Neural cell (in vitro differentiated cells): ENCODE measurements around the gene GASK1A. TPM values are rescaled to one million over a fixed set of nuclear protein-coding genes. Genes with fewer than 3 reads are reported as not detected.
"Not testable (repeated sequence)": the region's sequence is repeated elsewhere in the genome, so short reads cannot be mapped to it uniquely, and the experiment has no call there.

ENCODE experiments used
- H2AFZ ChIP-seq: fragments of 200-600, 300-800 bp; sonication (generic), shearing (Covaris generic); 2 replicates; pipeline ENCODE4 v1.6.0; 2014; ENCODE audit warnings: low read depth, mild to moderate bottlenecking, antibody characterized with exemption, low read length, moderate library complexity
- H3F3A ChIP-seq: fragments of 200-600 bp; shearing (Covaris generic); 2 replicates; pipeline ENCODE4 v1.6.1; 2016; ENCODE audit warnings: mild to moderate bottlenecking, moderate library complexity, mixed read lengths, antibody characterized with exemption, low read length; ENCODE audit not compliant: insufficient read depth, poor library complexity, severe bottlenecking
- H3K27ac ChIP-seq: fragments of 200-600, 300-800 bp; sonication (generic), shearing (Covaris generic); 2 replicates; pipeline ENCODE4 v1.5.1; 2014; ENCODE audit warnings: mild to moderate bottlenecking, low read length, moderate library complexity
- H3K27me3 ChIP-seq: fragments of 300-800, 200-600 bp; sonication (generic), shearing (Covaris generic); 2 replicates; pipeline ENCODE4 v1.6.0; 2014; ENCODE audit warnings: mild to moderate bottlenecking, low read depth, low read length, moderate library complexity; ENCODE audit not compliant: insufficient read depth
- H3K36me3 ChIP-seq: fragments of 300-800, 200-600 bp; sonication (generic), shearing (Covaris generic); 2 replicates; pipeline ENCODE4 v1.5.1; 2014; ENCODE audit warnings: mild to moderate bottlenecking, antibody characterized with exemption, low read length, moderate library complexity; ENCODE audit not compliant: insufficient read depth
- H3K4me2 ChIP-seq: fragments of 300-800, 200-600 bp; sonication (generic), shearing (Covaris generic); 2 replicates; pipeline ENCODE4 v1.6.0; 2014; ENCODE audit warnings: mild to moderate bottlenecking, low read length
- H3K4me3 ChIP-seq: fragments of 300-800, 200-600 bp; sonication (generic), shearing (Covaris generic); 2 replicates; pipeline ENCODE4 v1.5.1; 2014; ENCODE audit warnings: mild to moderate bottlenecking, low read length, moderate library complexity
- H3K79me2 ChIP-seq: fragments of 200-600 bp; shearing (Covaris generic); replicated peaks from 2 replicates; pipeline ENCODE4 v1.6.0; 2014; ENCODE audit warnings: mild to moderate bottlenecking, low read length, moderate library complexity; ENCODE audit not compliant: insufficient read depth
- H3K9ac ChIP-seq: fragments of 300-800, 200-600 bp; sonication (generic), shearing (Covaris generic); 2 replicates; pipeline ENCODE4 v1.6.1; 2016; ENCODE audit warnings: mild to moderate bottlenecking, low read length, mixed read lengths
- H3K9me2 ChIP-seq: fragments of 200-600 bp; shearing (Covaris generic); 2 replicates; pipeline ENCODE4 v1.6.1; 2016; ENCODE audit warnings: mild to moderate bottlenecking, low read length, mixed read lengths; ENCODE audit not compliant: insufficient read depth
- H3K9me3 ChIP-seq: fragments of 200-600, 300-800 bp; sonication (generic), shearing (Covaris generic); 2 replicates; pipeline ENCODE4 v1.6.1; 2016; ENCODE audit warnings: mild to moderate bottlenecking, mixed run types, low read length, moderate library complexity, mixed read lengths
- H4K20me1 ChIP-seq: fragments of 200-600 bp; shearing (Covaris generic); 2 replicates; pipeline ENCODE4 v1.6.1; 2016; ENCODE audit warnings: mild to moderate bottlenecking, mixed run types; ENCODE audit not compliant: insufficient read depth
- CTCF ChIP-seq: fragments of 450-650 bp; IDR thresholded peaks from 2 replicates; pipeline ENCODE4 v1.5.1; 2014; ENCODE audit warnings: antibody characterized with exemption, mild to moderate bottlenecking, moderate library complexity; ENCODE audit not compliant: poor library complexity, severe bottlenecking
- EP300 ChIP-seq: fragments of 450-650 bp; conservative IDR thresholded peaks from 2 replicates; pipeline ENCODE4 v1.6.1; 2014; ENCODE audit warnings: antibody characterized with exemption, mild to moderate bottlenecking, moderate library complexity; ENCODE audit not compliant: poor library complexity, severe bottlenecking
- EZH2 ChIP-seq: fragments of 200-600, 300-800 bp; shearing (Covaris generic), sonication (generic); IDR thresholded peaks from 2 replicates; pipeline ENCODE4 v1.6.1; 2014; ENCODE audit warnings: antibody characterized with exemption, low read length, borderline replicate concordance, mild to moderate bottlenecking; ENCODE audit not compliant: insufficient read depth, poor library complexity, severe bottlenecking
- MXI1 ChIP-seq: fragments of 450-650 bp; conservative IDR thresholded peaks from 2 replicates; pipeline ENCODE4 v1.6.1; 2014; ENCODE audit warnings: antibody characterized with exemption, mild to moderate bottlenecking; ENCODE audit not compliant: poor library complexity, severe bottlenecking
- POLR2AphosphoS5 ChIP-seq: IDR thresholded peaks from 2 replicates; pipeline ENCODE4 v1.6.1; 2012
- RAD21 ChIP-seq: fragments of 450-650 bp; conservative IDR thresholded peaks from 2 replicates; pipeline ENCODE4 v1.6.1; 2014; ENCODE audit warnings: antibody characterized with exemption, mild to moderate bottlenecking, moderate library complexity
- REST ChIP-seq: IDR thresholded peaks from 2 replicates; pipeline ENCODE4 v1.6.1; 2012; ENCODE audit warnings: borderline replicate concordance
- SMC3 ChIP-seq: fragments of 450-650 bp; conservative IDR thresholded peaks from 2 replicates; pipeline ENCODE4 v1.6.1; 2014; ENCODE audit warnings: antibody characterized with exemption, mild to moderate bottlenecking, moderate library complexity; ENCODE audit not compliant: poor library complexity
- TAF1 ChIP-seq: IDR thresholded peaks from 2 replicates; pipeline ENCODE4 v1.6.1; 2012; ENCODE audit warnings: low read depth
- polyA plus RNA-seq: library from polyadenylated mRNA; depleted of rRNA; stranded (reverse); fragments of >200 nt; gene quantifications from 2 replicates; pipeline ENCODE4 v1.2.3, GENCODE V29; 2014

Gene GASK1A
- polyA plus RNA-seq, 1 donor from 2014 or later = not detected

GRCh38 chr3:43043793-43044192, 64.7 kb downstream of the GASK1A start:
- Histone ChIP-seq H3K36me3 (no peaks in the 10 kb centered on the region), H3K9ac (no peak overlapping the region), H2AFZ (no peak overlapping the region), H3K27ac (no peak overlapping the region), H4K20me1 (no peaks in the 10 kb centered on the region), H3K27me3 (no peaks in the 10 kb centered on the region), H3K79me2 (no peaks in the 10 kb centered on the region), H3K4me2 (no peak overlapping the region), H3K4me3 (no peak overlapping the region), H3K9me3 (no peaks in the 10 kb centered on the region), H3F3A (no peaks in the 10 kb centered on the region), H3K9me2 (no peaks in the 10 kb centered on the region)
- no peak for TF ChIP-seq CTCF
- no peak for TF ChIP-seq EP300
- TF ChIP-seq REST = no peak
- TF ChIP-seq POLR2AphosphoS5 = no peak
- no peak for TF ChIP-seq TAF1
- TF ChIP-seq MXI1 = no peak
- TF ChIP-seq EZH2 = no peak
- TF ChIP-seq SMC3 = no peak

- not testable (repeated sequence) for H3K36me3 ChIP-seq, H3K9me3 ChIP-seq, H4K20me1 ChIP-seq, H2AFZ ChIP-seq, H3K9ac ChIP-seq, H3K4me3 ChIP-seq, H3K27ac ChIP-seq, H3K4me2 ChIP-seq, H3K27me3 ChIP-seq, H3F3A ChIP-seq, H3K9me2 ChIP-seq, H3K79me2 ChIP-seq
Observed at GRCh38 chr3:43045079-43045478, 66.0 kb downstream of the GASK1A start.

GRCh38 chr3:43046583-43046982, 67.5 kb downstream of the GASK1A start:
- Histone ChIP-seq H3K4me3 (no peak overlapping the region), H4K20me1 (no peaks in the 10 kb centered on the region), H3K27me3 (no peaks in the 10 kb centered on the region), H3F3A (no peaks in the 10 kb centered on the region), H3K9ac (no peak overlapping the region), H3K36me3 (no peaks in the 10 kb centered on the region), H3K9me2 (no peaks in the 10 kb centered on the region), H3K4me2 (no peak overlapping the region), H3K79me2 (no peaks in the 10 kb centered on the region), H2AFZ (no peak overlapping the region), H3K9me3 (no peaks in the 10 kb centered on the region), H3K27ac (no peak overlapping the region)
- TF ChIP-seq CTCF (no peak), TAF1 (no peak), REST (no peak), POLR2AphosphoS5 (no peak), RAD21 (no peak), MXI1 (no peak), EZH2 (no peak), SMC3 (no peak), EP300 (no peak)
